H9 (cell line): Measurements from ENCODE around the gene CCDC180. TPM values are rescaled to one million over a fixed set of nuclear protein-coding genes. Genes with fewer than 3 reads are reported as not detected.

Experiments used
- DNase-seq: peaks from one replicate; pipeline ENCODE4 v3.0.0-alpha.2; 2017
- H2AFZ ChIP-seq: one replicate; pipeline ENCODE4 v1.6.1; 2013; ENCODE audit warnings: mild to moderate bottlenecking, low read length, control low read depth, moderate library complexity
- H2AK5ac ChIP-seq: 2 replicates; pipeline ENCODE4 v1.6.1; 2013; ENCODE audit warnings: low read length, control low read depth, mixed read lengths; ENCODE audit not compliant: insufficient read length
- H2BK120ac ChIP-seq: one replicate; pipeline ENCODE4 v1.6.1; 2013; ENCODE audit warnings: low read depth, mild to moderate bottlenecking, low read length, control low read depth, inconsistent platforms; ENCODE audit not compliant: poor library complexity, severe bottlenecking
- H2BK12ac ChIP-seq: 2 replicates; pipeline ENCODE4 v1.6.1; 2013; ENCODE audit warnings: low read length, control low read depth, mixed read lengths, low read depth; ENCODE audit not compliant: insufficient read length
- H2BK15ac ChIP-seq: 2 replicates; pipeline ENCODE4 v1.6.1; 2013; ENCODE audit warnings: low read depth, low read length, control low read depth
- H2BK20ac ChIP-seq: one replicate; pipeline ENCODE4 v1.6.1; 2013; ENCODE audit warnings: low read depth, mild to moderate bottlenecking, low read length, control low read depth, inconsistent platforms; ENCODE audit not compliant: poor library complexity, severe bottlenecking
- H2BK5ac ChIP-seq: 2 replicates; pipeline ENCODE4 v1.6.1; 2013; ENCODE audit warnings: low read length, control low read depth, mixed read lengths; ENCODE audit not compliant: insufficient read length
- H3K14ac ChIP-seq: 2 replicates; pipeline ENCODE4 v1.6.1; 2013; ENCODE audit warnings: low read length, control low read depth; ENCODE audit not compliant: insufficient read depth
- H3K18ac ChIP-seq: 2 replicates; pipeline ENCODE4 v1.6.1; 2013; ENCODE audit warnings: low read depth, mild to moderate bottlenecking, mixed read lengths, low read length, control low read depth; ENCODE audit not compliant: insufficient read length
- H3K23ac ChIP-seq: 2 replicates; pipeline ENCODE4 v1.6.1; 2013; ENCODE audit warnings: low read length, control low read depth, mixed read lengths, low read depth; ENCODE audit not compliant: insufficient read length
- H3K23me2 ChIP-seq: 2 replicates; pipeline ENCODE4 v1.6.1; 2013; ENCODE audit warnings: low read depth, mild to moderate bottlenecking, mixed read lengths, low read length, control low read depth; ENCODE audit not compliant: insufficient read length, poor library complexity, severe bottlenecking
- H3K27ac ChIP-seq: 2 replicates; pipeline ENCODE4 v1.5.1; 2013; ENCODE audit warnings: low read length, control low read depth, mixed read lengths, low read depth; ENCODE audit not compliant: insufficient read length
- H3K27me3 ChIP-seq: 2 replicates; pipeline ENCODE4 v1.6.1; 2013; ENCODE audit warnings: low read length, control low read depth, inconsistent platforms; ENCODE audit not compliant: insufficient read depth
- H3K4ac ChIP-seq: 2 replicates; pipeline ENCODE4 v1.6.1; 2013; ENCODE audit warnings: low read depth, mild to moderate bottlenecking, control low read depth, inconsistent platforms, low read length, moderate library complexity
- H3K4me1 ChIP-seq: 2 replicates; pipeline ENCODE4 v1.6.1; 2013; ENCODE audit warnings: low read length, control low read depth, inconsistent platforms; ENCODE audit not compliant: insufficient read depth
- H3K4me2 ChIP-seq: 2 replicates; pipeline ENCODE4 v1.6.1; 2013; ENCODE audit warnings: low read length, control low read depth, mixed read lengths; ENCODE audit not compliant: insufficient read length, insufficient read depth
- H3K56ac ChIP-seq: 2 replicates; pipeline ENCODE4 v1.6.1; 2013; ENCODE audit warnings: low read depth, mild to moderate bottlenecking, mixed read lengths, low read length, control low read depth; ENCODE audit not compliant: insufficient read length
- H3K79me1 ChIP-seq: 2 replicates; pipeline ENCODE4 v1.6.1; 2013; ENCODE audit warnings: low read depth, mild to moderate bottlenecking, moderate library complexity, low read length, control low read depth, inconsistent platforms; ENCODE audit not compliant: insufficient read depth, poor library complexity, severe bottlenecking
- H3K79me2 ChIP-seq: 2 replicates; pipeline ENCODE4 v1.6.1; 2013; ENCODE audit warnings: low read length, control low read depth, inconsistent platforms; ENCODE audit not compliant: insufficient read depth
- H3K9ac ChIP-seq: 2 replicates; pipeline ENCODE4 v1.6.1; 2013; ENCODE audit warnings: low read length, control low read depth, mixed read lengths; ENCODE audit not compliant: insufficient read length; ENCODE audit errors: extremely low read depth
- H3K9me3 ChIP-seq: one replicate; pipeline ENCODE4 v1.6.1; 2013; ENCODE audit warnings: low read depth, low read length, inconsistent platforms; ENCODE audit not compliant: control insufficient read depth
- H3T11ph ChIP-seq: one replicate; pipeline ENCODE4 v1.6.1; 2013; ENCODE audit warnings: mild to moderate bottlenecking, low read length, control low read depth, inconsistent platforms
- H4K20me1 ChIP-seq: one replicate; pipeline ENCODE4 v1.6.1; 2013; ENCODE audit not compliant: control insufficient read depth, insufficient read length, insufficient read depth
- H4K5ac ChIP-seq: 2 replicates; pipeline ENCODE4 v1.6.1; 2013; ENCODE audit warnings: low read depth, mild to moderate bottlenecking, mixed read lengths, low read length, control low read depth; ENCODE audit not compliant: insufficient read length
- H4K8ac ChIP-seq: replicated peaks from 2 replicates; pipeline ENCODE4 v1.6.1; 2013; ENCODE audit warnings: low read length, control low read depth, mixed read lengths, low read depth; ENCODE audit not compliant: insufficient read length
- H4K91ac ChIP-seq: 2 replicates; pipeline ENCODE4 v1.6.1; 2013; ENCODE audit warnings: low read depth, mild to moderate bottlenecking, moderate library complexity, mixed read lengths, low read length, control low read depth; ENCODE audit not compliant: insufficient read length
- H3K27ac Mint-ChIP-seq, 3 experiments: 2 replicates in 2 of 3; 3 replicates in 1 of 3; pipeline ENCODE4 v1.8.0; 2020 to 2021; ENCODE audit warnings: mixed read lengths in 3 of 3, mild to moderate bottlenecking in 1 of 3, moderate library complexity in 1 of 3
- H3K27me3 Mint-ChIP-seq: 2 replicates; pipeline ENCODE4 v1.8.0; 2021; ENCODE audit warnings: low read depth, mild to moderate bottlenecking, moderate library complexity, mixed read lengths
- H3K36me3 Mint-ChIP-seq, 3 experiments: 2 replicates in 2 of 3; 3 replicates in 1 of 3; pipeline ENCODE4 v1.8.0; 2020 to 2021; ENCODE audit warnings: low read depth in 3 of 3, mixed read lengths in 3 of 3; ENCODE audit not compliant: insufficient read depth in 1 of 3
- H3K4me1 Mint-ChIP-seq, 2 experiments: 2 replicates each; pipeline ENCODE4 v1.8.0; 2020; ENCODE audit warnings: mixed read lengths in 2 of 2
- H3K4me3 Mint-ChIP-seq, 2 experiments: 2 replicates in 1 of 2; 3 replicates in 1 of 2; pipeline ENCODE4 v1.8.0; 2020 to 2021; ENCODE audit warnings: mild to moderate bottlenecking in 2 of 2, mixed read lengths in 2 of 2, moderate library complexity in 1 of 2
- H3K9me3 Mint-ChIP-seq, 2 experiments: 2 replicates in 1 of 2; 3 replicates in 1 of 2; pipeline ENCODE4 v1.8.0; 2020; ENCODE audit warnings: mild to moderate bottlenecking in 2 of 2, mixed read lengths in 2 of 2, moderate library complexity in 1 of 2
- WGBS: extraction: QIAGEN DNeasy Blood & Tissue Kit; methylation state at CpG from one replicate; pipeline ENCODE4 v1.1.7; 2013; ENCODE audit warnings: missing lambda C conversion rate, low lambda C conversion rate, mixed read lengths; ENCODE audit not compliant: insufficient read length; ENCODE audit errors: extremely low coverage; 5-methylcytosine and 5-hydroxymethylcytosine counted together
- total RNA-seq: library from RNA; stranded (reverse); gene quantifications from 2 replicates; pipeline ENCODE4 v1.2.1, GENCODE V29; 2021
- TF ChIP-seq, protein P1 (sequence below): fragments of 200-600 bp; sonication (generic); conservative IDR thresholded peaks from 3 replicates; pipeline ENCODE4 v1.8.0; 2021; ENCODE audit warnings: antibody characterized with exemption, mild to moderate bottlenecking

Gene CCDC180
- total RNA-seq, 1 experiment from 2014 or later = 5.9 TPM

DNA sequence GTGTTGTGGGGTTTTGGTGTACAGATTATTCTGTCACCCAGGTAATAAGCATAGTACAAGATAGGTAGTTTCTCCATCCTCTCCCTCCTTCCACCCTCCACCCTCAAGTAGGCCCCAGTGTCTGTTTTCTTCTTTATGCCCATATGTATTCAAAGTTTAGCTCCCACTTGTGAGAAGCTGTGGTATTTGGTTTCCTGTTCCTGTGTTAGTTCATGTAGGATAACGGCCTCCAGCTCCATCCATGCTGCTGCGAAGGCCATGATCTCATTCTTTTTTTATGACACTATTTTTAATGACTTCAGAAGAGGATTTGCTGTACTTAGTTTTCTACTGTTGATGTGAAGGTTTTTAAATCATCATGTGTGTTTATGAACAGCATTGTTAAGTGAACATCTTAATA, 11.9 kb downstream of the CCDC180 start:
- Histone ChIP-seq H3K9ac (no peak overlapping the region), H3K56ac (no peak overlapping the region), H3K27ac (no peak overlapping the region), H2AK5ac (no peak overlapping the region), H2BK120ac (no peak overlapping the region), H2BK20ac (no peak overlapping the region), H2BK12ac (no peak overlapping the region), H4K20me1 (no peaks in the 10 kb centered on the region), H4K5ac (no peak overlapping the region), H3K18ac (no peak overlapping the region), H3K4me2 (no peak overlapping the region), H3K79me2 (no peaks in the 10 kb centered on the region), H3K23me2 (no peaks in the 10 kb centered on the region), H3K27me3 (no peaks in the 10 kb centered on the region), H2AFZ (no peak overlapping the region), H2BK15ac (no peak overlapping the region), H3K4me1 (no peaks in the 10 kb centered on the region), H4K8ac (no peak overlapping the region), H4K91ac (no peak overlapping the region), H3K23ac (no peak overlapping the region), H3K9me3 (no peaks in the 10 kb centered on the region), H2BK5ac (no peak overlapping the region), H3K4ac (no peak overlapping the region), H3K14ac (no peak overlapping the region), H3T11ph (no peak overlapping the region), H3K79me1 (no peaks in the 10 kb centered on the region)
- Mint-ChIP-seq H3K36me3 (peaks cover 2 to 27% (median 16%) of the 10 kb centered on the region in 3 experiments; a peak in 5 of 7 replicates), H3K27ac (no peak overlapping the region), H3K27me3 (no peaks in the 10 kb centered on the region), H3K4me1 (peaks cover 0 to 6% of the 10 kb centered on the region in 2 experiments; a peak in 2 of 4 replicates), H3K4me3 (no peak overlapping the region), H3K9me3 (no peaks in the 10 kb centered on the region)
- no peak for DNase-seq
- no CpG with 5 or more reads among the region's 2 CpGs for WGBS
- TF ChIP-seq, protein P1, sequence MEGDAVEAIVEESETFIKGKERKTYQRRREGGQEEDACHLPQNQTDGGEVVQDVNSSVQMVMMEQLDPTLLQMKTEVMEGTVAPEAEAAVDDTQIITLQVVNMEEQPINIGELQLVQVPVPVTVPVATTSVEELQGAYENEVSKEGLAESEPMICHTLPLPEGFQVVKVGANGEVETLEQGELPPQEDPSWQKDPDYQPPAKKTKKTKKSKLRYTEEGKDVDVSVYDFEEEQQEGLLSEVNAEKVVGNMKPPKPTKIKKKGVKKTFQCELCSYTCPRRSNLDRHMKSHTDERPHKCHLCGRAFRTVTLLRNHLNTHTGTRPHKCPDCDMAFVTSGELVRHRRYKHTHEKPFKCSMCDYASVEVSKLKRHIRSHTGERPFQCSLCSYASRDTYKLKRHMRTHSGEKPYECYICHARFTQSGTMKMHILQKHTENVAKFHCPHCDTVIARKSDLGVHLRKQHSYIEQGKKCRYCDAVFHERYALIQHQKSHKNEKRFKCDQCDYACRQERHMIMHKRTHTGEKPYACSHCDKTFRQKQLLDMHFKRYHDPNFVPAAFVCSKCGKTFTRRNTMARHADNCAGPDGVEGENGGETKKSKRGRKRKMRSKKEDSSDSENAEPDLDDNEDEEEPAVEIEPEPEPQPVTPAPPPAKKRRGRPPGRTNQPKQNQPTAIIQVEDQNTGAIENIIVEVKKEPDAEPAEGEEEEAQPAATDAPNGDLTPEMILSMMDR = no peak
